ENCODE data around the gene GET4. TPM values are rescaled to one million over a fixed set of nuclear protein-coding genes. Genes with fewer than 3 reads are reported as not detected.
"Not testable (repeated sequence)": the region's sequence is repeated elsewhere in the genome, so short reads cannot be mapped to it uniquely, and the experiment has no call there.

GET4 gene
- total RNA-seq, 4 donors from 2014 or later = 46.1 to 67.7 (median 51.6) TPM

- H3K4me3 ChIP-seq (ENCODE audit: low read depth, poor library complexity, severe bottlenecking) = no peak overlapping the region
- TF ChIP-seq CTCF (IDR thresholded peaks at IDR 0.05) (no peak), POLR2A (IDR thresholded peaks at IDR 0.05) (no peak)
- intact Hi-C loops (cut with DNase I; ENCODE audit: low total_unique reads) = no loop called here
- WGBS, 2 donors = 49 to 57% methylated on average over 29 to 30 of the region's 40 CpGs
- DNase-seq (ENCODE audit: low spot score in 2 of 2) = peak; percentile 82 to 93
Measured at GRCh38 chr7:923108-924041, 47.0 kb downstream of the GET4 start.

GRCh38 chr7:924042-924441 lies 47.7 kb downstream of the GET4 start:
- DNase-seq (ENCODE audit: low spot score in 2 of 2); H3K4me3 ChIP-seq (ENCODE audit: low read depth, poor library complexity, severe bottlenecking); intact Hi-C loops (cut with DNase I; ENCODE audit: low total_unique reads): not testable (repeated sequence)
- WGBS, 2 donors = 79 to 98% methylated on average over 7 to 13 of the region's 25 CpGs

- 40 to 67% methylated on average over 24 of the region's 24 CpGs for WGBS, 2 donors
Measured at GRCh38 chr7:924541-925231, 48.3 kb downstream of the GET4 start.

GRCh38 chr7:925601-926000 lies 49.2 kb downstream of the GET4 start:
- peak in 1 of 2 donors; percentile 89 for DNase-seq (ENCODE audit: low spot score in 2 of 2)
- WGBS, 2 donors = 65 to 68% methylated on average over 12 to 13 of the region's 18 CpGs

More at GRCh38 chr7:924541-925231, 48.3 kb downstream of the GET4 start:
- TF ChIP-seq CTCF (IDR thresholded peaks at IDR 0.05) (no peak), POLR2A (IDR thresholded peaks at IDR 0.05) (no peak)
- no peak overlapping the region for H3K4me3 ChIP-seq (ENCODE audit: low read depth, poor library complexity, severe bottlenecking)
- intact Hi-C loops (cut with DNase I; ENCODE audit: low total_unique reads) = no loop called here
- peak in 1 of 2 donors; percentile 84 for DNase-seq (ENCODE audit: low spot score in 2 of 2)

GRCh38 chr7:926061-927030 lies 50.0 kb downstream of the GET4 start:
- no peak for TF ChIP-seq POLR2A (IDR thresholded peaks at IDR 0.05)
- no peak for TF ChIP-seq CTCF (IDR thresholded peaks at IDR 0.05)
- 72 to 81% methylated on average over 40 to 45 of the region's 47 CpGs for WGBS, 2 donors
- DNase-seq (ENCODE audit: low spot score in 2 of 2) = peak in 1 of 2 donors; percentile 83
- H3K4me3 ChIP-seq (ENCODE audit: low read depth, poor library complexity, severe bottlenecking) = no peak overlapping the region
- intact Hi-C loops (cut with DNase I; ENCODE audit: low total_unique reads) = no loop called here

More at GRCh38 chr7:925601-926000, 49.2 kb downstream of the GET4 start:
- TF ChIP-seq CTCF (IDR thresholded peaks at IDR 0.05) = no peak
- intact Hi-C loops (cut with DNase I; ENCODE audit: low total_unique reads) = no loop called here
- no peak overlapping the region for H3K4me3 ChIP-seq (ENCODE audit: low read depth, poor library complexity, severe bottlenecking)

Measured in lower leg skin (tissue), 4 donors.